Prostate gland (tissue), 2 donors: Measurements from ENCODE around the gene FAM241B.

Source experiments
- CTCF ChIP-seq, 4 experiments: fragments of 200-600 bp in 2 of 4; fragments of 450-650 bp in 2 of 4; sonication (generic) in 2 of 4; IDR thresholded peaks; 1 replicate in 3 of 4; 2 replicates in 1 of 4; pipeline ENCODE4 v1.5.1; 2016 to 2019; ENCODE audit warnings: antibody characterized with exemption in 4 of 4, mild to moderate bottlenecking in 2 of 4, moderate library complexity in 2 of 4
- POLR2A ChIP-seq: fragments of 450-650 bp; IDR thresholded peaks from one replicate; pipeline ENCODE4 v1.6.1; 2016; ENCODE audit warnings: antibody characterized with exemption, mild to moderate bottlenecking
- POLR2AphosphoS5 ChIP-seq: sonication (generic); formaldehyde crosslinking; IDR thresholded peaks from one replicate; pipeline ENCODE4 v1.6.1; 2017; ENCODE audit warnings: antibody characterized with exemption

GRCh38 chr10:69657430-69657829 is 27.4 kb downstream of the FAM241B start:
- TF ChIP-seq CTCF (IDR thresholded peaks at IDR 0.05), result no peak
- TF ChIP-seq POLR2A, result no peak
- TF ChIP-seq POLR2AphosphoS5, result no peak
